HEK293T (cell line): ENCODE measurements around the gene L3MBTL4.

Experiments used
- ARNT ChIP-seq: fragments of 450-650 bp; IDR thresholded peaks from 2 replicates; pipeline ENCODE4 v1.6.1; 2017; ENCODE audit warnings: mild to moderate bottlenecking
- BHLHE40 ChIP-seq: fragments of 450-650 bp; IDR thresholded peaks from 2 replicates; pipeline ENCODE4 v1.6.1; 2016; ENCODE audit warnings: mild to moderate bottlenecking, moderate library complexity, borderline replicate concordance
- CTBP1 ChIP-seq: fragments of 450-650 bp; IDR thresholded peaks from 2 replicates; pipeline ENCODE4 v1.6.1; 2016; ENCODE audit warnings: borderline replicate concordance
- ELF4 ChIP-seq: fragments of 450-650 bp; IDR thresholded peaks from 2 replicates; pipeline ENCODE4 v1.6.1; 2017; ENCODE audit warnings: antibody characterized with exemption
- FOXA1 ChIP-seq: fragments of 450-650 bp; IDR thresholded peaks from 2 replicates; pipeline ENCODE4 v1.6.1; 2016; ENCODE audit warnings: mild to moderate bottlenecking
- FOXK2 ChIP-seq: fragments of 450-650 bp; IDR thresholded peaks from 2 replicates; pipeline ENCODE4 v1.6.1; 2016; ENCODE audit warnings: mild to moderate bottlenecking
- FOXM1 ChIP-seq: fragments of 450-650 bp; IDR thresholded peaks from 2 replicates; pipeline ENCODE4 v1.6.1; 2017; ENCODE audit warnings: mild to moderate bottlenecking, borderline replicate concordance
- HDGF ChIP-seq: fragments of 450-650 bp; IDR thresholded peaks from 2 replicates; pipeline ENCODE4 v1.6.1; 2017; ENCODE audit warnings: antibody characterized with exemption, borderline replicate concordance
- NFRKB ChIP-seq: fragments of 450-650 bp; IDR thresholded peaks from 2 replicates; pipeline ENCODE4 v1.6.1; 2016; ENCODE audit warnings: mild to moderate bottlenecking, moderate library complexity
- SP1 ChIP-seq: fragments of 450-650 bp; IDR thresholded peaks from 2 replicates; pipeline ENCODE4 v1.6.1; 2017
- SUZ12 ChIP-seq: fragments of 450-650 bp; IDR thresholded peaks from 2 replicates; pipeline ENCODE4 v1.6.1; 2016; ENCODE audit warnings: mild to moderate bottlenecking
- TARDBP ChIP-seq: fragments of 450-650 bp; IDR thresholded peaks from 2 replicates; pipeline ENCODE4 v1.6.1; 2016
- ZNF384 ChIP-seq: fragments of 450-650 bp; IDR thresholded peaks from 2 replicates; pipeline ENCODE4 v1.6.1; 2016

GRCh38 chr18:6255116-6255705, 159.5 kb downstream of the L3MBTL4 start:
- no peak for TF ChIP-seq SUZ12
- no peak for TF ChIP-seq HDGF
- no peak for TF ChIP-seq FOXK2
- no peak for TF ChIP-seq FOXM1
- TF ChIP-seq CTBP1: no peak
- no peak for TF ChIP-seq ARNT
- no peak for TF ChIP-seq SP1
- no peak for TF ChIP-seq ELF4
- TF ChIP-seq TARDBP: no peak
- no peak for TF ChIP-seq NFRKB
- no peak for TF ChIP-seq BHLHE40
- no peak for TF ChIP-seq ZNF384
- no peak for TF ChIP-seq FOXA1
